ENCODE results near the gene DOCK2. TPM values are rescaled to one million over a fixed set of nuclear protein-coding genes. Genes with fewer than 3 reads are reported as not detected.

Gene DOCK2
- total and polyA plus RNA-seq, 2 of the 8 experiments (the other 6 are each of a cell fraction or from before 2014, with no cell fraction given): 3.9 to 5.7 TPM

- H3K4ac ChIP-seq (replicated peaks; ENCODE audit: insufficient read length, low read depth, low read length): no peak overlapping the region
- no peak overlapping the region for H2AK5ac ChIP-seq (ENCODE audit: low read depth, low read length)
- H2BK5ac ChIP-seq (ENCODE audit: low read depth, low read length): no peak overlapping the region
- no peaks in the 10 kb centered on the region for H3K36me3 ChIP-seq (ENCODE audit: control insufficient read depth in 2 of 4, insufficient read depth in 4 of 4, low read length in 3 of 4)
- FAIRE-seq: no peak
- H4K8ac ChIP-seq (ENCODE audit: extremely low read depth, insufficient read depth, low read length): no peak overlapping the region
- no peak overlapping the region for H3K23ac ChIP-seq (ENCODE audit: insufficient read length)
- no peak overlapping the region for H3K56ac ChIP-seq (replicated peaks; ENCODE audit: insufficient read length, low read depth, low read length)
- no peak overlapping the region for H3K4me2 ChIP-seq (ENCODE audit: insufficient read depth in 1 of 2, low read depth in 2 of 2, low read length in 2 of 2)
- no peak overlapping the region for H3K9ac ChIP-seq (replicated peaks in 1 of 4; ENCODE audit: extremely low read depth in 1 of 4, low read depth in 3 of 4, low read length in 3 of 4)
- DNase-seq (ENCODE audit: low read depth in 1 of 2, low spot score in 2 of 2): no peak
- no peak overlapping the region for H3K27ac ChIP-seq (ENCODE audit: low read depth, low read length)
- no peak overlapping the region for H3K4me3 ChIP-seq (ENCODE audit: extremely low read depth in 1 of 4, insufficient read depth in 2 of 4, low read depth in 3 of 4, low read length in 4 of 4)
- no peak for TF ChIP-seq TAF1 (IDR thresholded peaks at IDR 0.05; ENCODE audit: low read depth, low read length)
- TF ChIP-seq CBX8 (IDR thresholded peaks at IDR 0.05; ENCODE audit: borderline replicate concordance, low read depth, low read length): no peak
- no peak for TF ChIP-seq TEAD4 (IDR thresholded peaks at IDR 0.05; ENCODE audit: low read depth, low read length)
- no peak for TF ChIP-seq MAFK (IDR thresholded peaks at IDR 0.05; ENCODE audit: low read depth, low read length)
- no peak overlapping the region for H2BK20ac ChIP-seq (ENCODE audit: low read length)
- H3K18ac ChIP-seq (ENCODE audit: extremely low read depth, low read length): no peak overlapping the region
- H3K4me1 ChIP-seq (replicated peaks in 1 of 4; ENCODE audit: control insufficient read depth in 3 of 4, insufficient read depth in 4 of 4, low read length in 3 of 4): no peaks in the 10 kb centered on the region
- no peak overlapping the region for H2AFZ ChIP-seq (ENCODE audit: low read length)
- no peaks in the 10 kb centered on the region for H3K79me1 ChIP-seq (ENCODE audit: low read depth, low read length)
- H4K5ac ChIP-seq (ENCODE audit: insufficient read length, low read depth, low read length): no peak overlapping the region
- H3K27me3 ChIP-seq (replicated peaks in 1 of 4; ENCODE audit: control insufficient read depth in 3 of 4, extremely low read depth in 1 of 4, insufficient read depth in 3 of 4, low read length in 3 of 4): 0 out of 7 replicates have a peak, but pooled peaks cover 0 to 2% (median 0%) of the 10 kb centered on the region in 4 experiments
- no peaks in the 10 kb centered on the region for H4K20me1 ChIP-seq (replicated peaks in 1 of 2; ENCODE audit: control insufficient read depth in 1 of 2, insufficient read depth in 2 of 2, low read length in 2 of 2)
- POLR2A ChIA-PET (ENCODE audit: partially characterized antibody): interaction anchor here (0.7 kb wide), 1 partner anchor 592 kb away, joined by 3 read pairs; no protein-coding TSS in a partner anchor
- CTCF ChIA-PET (ENCODE audit: partially characterized antibody): interaction anchor here (0.8 to 1.5 kb wide), 4 partner anchors 35 to 231 kb away, joined by 3 to 4 read pairs (median 3); no protein-coding TSS in a partner anchor
- no peak overlapping the region for H3K14ac ChIP-seq (ENCODE audit: insufficient read length)
- no peak overlapping the region for H2BK120ac ChIP-seq (replicated peaks; ENCODE audit: low read depth, low read length)
- H3K79me2 ChIP-seq (ENCODE audit: control insufficient read depth in 1 of 2, insufficient read depth in 2 of 2, low read length in 2 of 2): no peaks in the 10 kb centered on the region
- H4K91ac ChIP-seq (replicated peaks; ENCODE audit: insufficient read length, low read length): no peak overlapping the region
- WGBS, 2 experiments (ENCODE audit: extremely low coverage in 1 of 2, insufficient coverage in 1 of 2, insufficient read length in 1 of 2, insufficient replicate concordance in 2 of 2, low coverage in 1 of 2, low lambda C conversion rate in 2 of 2, missing lambda C conversion rate in 1 of 2): 92% methylated on average over 2 of the region's 2 CpGs; no CpG with 5 or more reads in 1 of the 2 experiments
- H2BK15ac ChIP-seq (ENCODE audit: low read length): no peak overlapping the region
- H2BK12ac ChIP-seq (ENCODE audit: low read depth, low read length): no peak overlapping the region
- H3K23me2 ChIP-seq (ENCODE audit: low read depth, low read length): no peaks in the 10 kb centered on the region
- H3K9me3 ChIP-seq (ENCODE audit: insufficient read depth in 2 of 2, low read depth in 1 of 2, low read length in 1 of 2): no peaks in the 10 kb centered on the region
Observed at GRCh38 chr5:170028124-170028523, 391.0 kb downstream of the DOCK2 start.
